Stimulated activated CD8-positive, alpha-beta memory T cell treated with anti-CD3 and anti-CD28 coated beads, Interleukin-2, amount 100 ng/mL, for 48 hours (primary cell): Measurements from ENCODE around the gene ETV1.
"Not testable (repeated sequence)": the region's sequence is repeated elsewhere in the genome, so short reads cannot be mapped to it uniquely, and the experiment has no call there.

Experiments
- DNase-seq, 2 donors: peaks; one replicate each; pipeline ENCODE4 v3.0.0-alpha.2; 2020; ENCODE audit warnings: low read depth in 2 of 2

Gene ETV1

GRCh38 chr7:13921062-13921461 is 68.4 kb downstream of the ETV1 start:
- no peak for DNase-seq

DNA sequence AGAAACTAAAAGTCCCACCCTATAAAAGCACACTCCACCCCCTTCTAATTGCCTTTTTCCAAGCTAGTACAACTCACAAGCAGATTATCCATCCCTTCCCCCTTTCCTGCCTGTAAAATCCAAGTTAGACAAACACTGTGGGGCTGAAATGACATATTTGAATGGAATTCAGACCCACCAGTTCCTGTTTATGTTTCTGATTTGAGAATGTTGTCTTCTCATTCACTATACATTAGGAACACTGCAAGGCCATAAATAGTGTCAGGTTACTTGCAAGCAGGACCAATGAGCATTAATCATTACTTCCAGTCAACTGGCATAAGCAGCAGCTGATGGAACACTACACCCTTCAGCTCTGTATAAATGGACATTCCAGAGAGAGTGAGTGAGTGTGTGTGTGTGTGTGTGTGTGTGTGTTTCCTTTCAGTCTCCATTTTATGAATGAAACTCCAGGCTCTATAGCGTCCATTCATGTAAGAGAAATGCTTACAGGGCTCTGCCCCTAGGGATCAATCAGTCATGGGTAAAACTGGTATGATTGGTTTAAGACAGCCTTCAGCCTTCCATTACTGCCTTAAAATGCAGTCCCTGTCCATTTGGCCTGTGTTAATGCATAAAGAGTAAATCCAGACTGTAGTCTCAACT is 69.3 kb downstream of the ETV1 start:
- no peak for DNase-seq

GRCh38 chr7:13918333-13918732 is 71.1 kb downstream of the ETV1 start:
- not testable (repeated sequence) for DNase-seq

DNA sequence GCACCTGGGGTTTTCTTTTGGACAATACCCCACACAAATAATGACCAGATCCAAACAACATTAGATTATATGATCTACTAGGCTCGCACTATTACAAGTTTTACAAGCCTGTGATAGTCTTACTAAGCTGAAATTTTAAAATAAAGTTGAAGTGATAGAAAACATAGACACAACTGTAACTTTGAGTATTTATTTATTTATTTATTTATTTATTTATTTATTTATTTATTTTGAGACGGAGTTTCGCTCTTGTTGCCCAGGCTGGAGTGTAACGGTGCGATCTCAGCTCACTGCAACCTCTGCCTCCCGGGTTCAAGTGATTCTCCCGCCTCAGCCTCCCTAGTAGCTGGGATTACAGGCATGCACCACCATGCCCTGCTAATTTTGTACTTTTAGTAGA is 72.4 kb downstream of the ETV1 start:
- DNase-seq = not testable (repeated sequence)

GRCh38 chr7:13915891-13916290 is 73.6 kb downstream of the ETV1 start:
- no peak for DNase-seq

DNA sequence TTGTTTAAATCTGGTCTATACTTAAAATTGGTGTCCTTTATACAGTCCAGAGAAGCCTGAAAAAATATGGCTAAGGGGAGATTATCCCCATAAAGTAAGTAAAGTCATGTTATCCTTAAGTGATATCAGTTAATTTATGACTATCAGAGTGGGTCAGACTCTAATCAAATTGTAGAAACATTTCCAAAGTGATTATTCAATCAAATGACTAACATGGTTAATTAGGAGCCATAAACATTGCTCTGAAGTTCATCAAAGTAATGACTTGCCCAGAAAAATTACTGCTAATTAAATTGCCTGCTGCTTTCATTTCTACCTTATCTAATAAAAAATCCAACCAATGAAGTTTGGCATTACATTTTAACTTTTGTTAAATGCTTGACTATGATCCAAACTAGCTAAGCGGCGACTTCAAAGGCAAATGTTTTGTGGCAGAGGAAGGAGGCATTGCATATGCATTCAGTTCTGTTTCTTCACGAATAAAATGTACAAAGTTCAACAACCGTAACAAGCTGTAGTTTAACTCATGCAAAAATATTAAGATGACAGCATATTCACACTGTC is 76.7 kb downstream of the ETV1 start:
- no peak for DNase-seq

- DNase-seq = no peak
Observed at GRCh38 chr7:13911909-13912308, 77.6 kb downstream of the ETV1 start.

- no peak for DNase-seq
Observed at GRCh38 chr7:13910805-13911551, 78.5 kb downstream of the ETV1 start.

DNA sequence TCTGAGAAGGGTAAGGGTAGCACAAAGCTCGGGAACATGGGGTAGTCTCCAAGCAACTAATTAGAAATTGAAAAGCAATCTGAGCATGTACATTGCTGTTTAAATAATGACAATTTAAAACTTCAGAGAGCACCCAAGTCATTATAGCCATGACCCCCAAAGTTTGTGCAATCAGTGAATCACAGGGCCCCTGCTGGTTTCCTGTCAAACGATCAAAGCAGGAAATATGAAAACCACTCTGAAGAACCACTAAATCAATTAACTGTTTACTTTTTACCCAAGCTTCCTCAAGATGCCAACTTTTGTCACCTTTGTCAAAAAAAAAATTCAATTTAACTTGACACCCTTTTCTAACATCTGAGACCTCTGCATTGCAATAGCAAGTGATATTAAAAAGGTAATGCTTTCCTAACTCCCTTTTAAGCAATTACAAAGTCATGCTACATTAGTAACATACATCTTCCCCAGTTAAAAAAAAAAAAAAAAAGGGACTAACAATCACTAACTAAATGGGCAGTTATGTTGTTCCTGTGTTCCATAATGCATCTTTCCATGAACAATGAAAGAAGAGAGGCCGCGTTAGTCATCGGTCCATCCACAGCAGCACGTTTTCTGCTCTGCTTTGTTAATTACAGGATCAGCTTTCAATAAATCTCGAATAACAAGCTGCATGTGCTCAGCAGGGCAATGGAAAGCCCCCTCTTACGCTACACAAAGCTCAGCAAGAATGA is 80.6 kb downstream of the ETV1 start:
- DNase-seq = no peak

DNA sequence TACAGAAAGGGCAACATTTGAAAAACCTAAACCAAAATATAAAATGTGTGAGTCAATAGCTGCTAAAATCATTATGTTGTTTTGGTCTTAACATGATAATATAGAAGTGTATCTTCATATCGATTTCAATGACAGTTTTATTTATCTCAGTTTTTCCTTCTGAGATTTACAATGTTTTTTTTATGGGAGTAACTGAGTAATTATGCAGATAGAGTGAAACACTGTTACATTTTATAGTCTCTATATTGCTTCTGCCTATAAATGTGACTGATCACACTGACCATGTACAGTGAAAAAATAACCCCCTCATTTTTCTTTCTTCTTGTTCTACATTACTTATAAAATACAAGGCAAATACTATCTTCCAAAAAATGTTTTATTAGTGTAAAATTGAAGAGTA is 81.6 kb downstream of the ETV1 start:
- DNase-seq = no peak

GRCh38 chr7:13904689-13905088 is 84.8 kb downstream of the ETV1 start:
- DNase-seq = no peak

GRCh38 chr7:13904007-13904406 is 85.5 kb downstream of the ETV1 start:
- DNase-seq = no peak

DNA sequence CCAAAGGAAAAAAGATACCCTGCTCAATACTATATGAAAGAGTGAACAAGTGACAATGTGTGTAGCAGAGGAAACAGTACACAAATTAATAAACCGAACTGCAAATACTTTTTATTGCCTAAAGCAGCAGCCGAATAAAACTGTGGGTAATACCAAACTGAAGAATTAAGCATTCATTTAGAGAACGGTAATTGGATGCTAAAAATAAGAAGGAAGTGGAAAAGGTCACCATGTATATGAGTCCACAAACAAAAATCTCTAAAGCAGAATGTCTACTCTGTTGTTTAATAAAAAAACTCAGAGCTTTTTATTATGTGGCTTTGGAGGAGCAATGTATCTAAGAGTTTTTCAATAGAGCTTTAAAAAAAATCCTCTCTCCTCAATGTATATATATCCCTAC is 87.9 kb downstream of the ETV1 start:
- DNase-seq = no peak

GRCh38 chr7:13898957-13899670 is 90.4 kb downstream of the ETV1 start:
- DNase-seq = no peak

- no peak for DNase-seq
Observed at GRCh38 chr7:13897819-13898218, 91.6 kb downstream of the ETV1 start.

GRCh38 chr7:13894954-13895353 is 94.5 kb downstream of the ETV1 start:
- DNase-seq = no peak

- no peak for DNase-seq
Observed at GRCh38 chr7:13894377-13894776, 95.1 kb downstream of the ETV1 start.

- DNase-seq = no peak
Observed at GRCh38 chr7:13890793-13891192, 98.7 kb downstream of the ETV1 start.

DNA sequence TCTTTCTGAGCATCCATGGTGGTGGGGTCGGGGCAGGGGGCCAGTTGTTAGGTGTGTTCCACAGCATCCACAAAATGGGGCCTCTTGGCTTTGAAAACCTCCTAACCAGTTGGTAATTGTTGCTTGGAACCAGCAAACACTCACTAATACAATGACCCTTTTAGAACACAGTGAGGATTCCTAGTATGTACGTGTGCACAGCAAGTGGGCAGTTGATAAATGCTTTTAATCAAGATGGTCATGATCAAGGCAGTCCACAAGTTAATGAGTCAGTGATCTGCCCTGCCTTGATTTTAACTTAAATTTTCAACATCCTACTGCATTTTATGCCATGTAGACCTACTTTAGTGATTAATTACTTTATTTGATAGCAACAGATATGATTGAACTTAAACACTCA is 103.1 kb downstream of the ETV1 start:
- DNase-seq = no peak

GRCh38 chr7:13882051-13882450 is 107.4 kb downstream of the ETV1 start:
- DNase-seq = no peak

GRCh38 chr7:13880789-13881188 is 108.7 kb downstream of the ETV1 start:
- no peak for DNase-seq
